Parietal lobe (tissue), 2 donors: ENCODE data around the gene SLC4A1. TPM values are rescaled to one million over a fixed set of nuclear protein-coding genes. Genes with fewer than 3 reads are reported as not detected.

Experiments used
- small RNA-seq: library from RNA; depleted of rRNA; stranded (forward); fragments of <200 nt; gene quantifications from one replicate; pipeline ENCODE3, GENCODE V24; 2014; ENCODE audit warnings: low replicate concordance
- total RNA-seq: library from RNA; depleted of rRNA; stranded (reverse); fragments of >200 nt; gene quantifications from one replicate; pipeline ENCODE4 v1.2.3, GENCODE V29; 2014

Gene SLC4A1
- 3.1 TPM for total RNA-seq

GRCh38 chr17:44267818-44268490, at the start of gene SLC4A1:
Gene SLC4A1, minus strand, starts transcription at chr17:44268135. Its CDS starts 5,269 bp downstream, at chr17:44262866.

GRCh38 chr17:44308320-44308818, 40.4 kb upstream of the SLC4A1 start, which contains the start of gene RUNDC3A:
Gene RUNDC3A, plus strand, starts transcription at chr17:44308601. Its CDS starts 232 bp downstream, at chr17:44308833.

GRCh38 chr17:44219616-44220212, 48.2 kb downstream of the SLC4A1 start, which contains the start of gene UBTF:
Gene UBTF, minus strand, starts transcription at chr17:44219675. Its CDS starts 1,446 bp downstream, at chr17:44218229.

GRCh38 chr17:44199553-44200477, 68.1 kb downstream of the SLC4A1 start, which contains the start of gene ATXN7L3:
Gene ATXN7L3, minus strand, starts transcription at chr17:44199884. Its CDS starts 1,814 bp downstream, at chr17:44198070.

Small RNAs within 50 kb of the gene (small RNA-seq; reads per million reads assigned to genes)
- gene MIR6782: not detected
- not detected for gene RF00012
- gene RN7SL507P: not detected
- gene RNU6-453P: not detected

Other genes with a start within 250 kb of the SLC4A1 start
- 26.6 TPM for gene LSM12, start 201.5 kb downstream of the SLC4A1 start, total RNA-seq
- 19.4 TPM for gene G6PC3, start 197.4 kb downstream of the SLC4A1 start, total RNA-seq
- 115 TPM for gene HDAC5, start 144.5 kb downstream of the SLC4A1 start, total RNA-seq
- 1.9 TPM for gene HROB, start 126.2 kb downstream of the SLC4A1 start, total RNA-seq
- not detected for gene ASB16, start 97.4 kb downstream of the SLC4A1 start, total RNA-seq
- gene TMUB2, start 81.2 kb downstream of the SLC4A1 start, total RNA-seq: 28.8 TPM
- gene ATXN7L3, start 68.3 kb downstream of the SLC4A1 start, total RNA-seq: 71.1 TPM
- gene UBTF, start 48.5 kb downstream of the SLC4A1 start, total RNA-seq: 101 TPM
- gene RUNDC3A, start 40.5 kb upstream of the SLC4A1 start, total RNA-seq: 67.6 TPM
- 33.5 TPM for gene SLC25A39, start 56.7 kb upstream of the SLC4A1 start, total RNA-seq
- 53.5 TPM for gene GRN, start 77.2 kb upstream of the SLC4A1 start, total RNA-seq
- gene FAM171A2, start 95.7 kb upstream of the SLC4A1 start, total RNA-seq: 61.0 TPM
- 8.8 TPM for gene ITGA2B, start 121.5 kb upstream of the SLC4A1 start, total RNA-seq
- 110 TPM for gene GPATCH8, start 235.3 kb upstream of the SLC4A1 start, total RNA-seq